BJ (cell line): ENCODE measurements around the gene SLC66A2. TPM values are rescaled to one million over a fixed set of nuclear protein-coding genes. Genes with fewer than 3 reads are reported as not detected.
A peak's percentile ranks its signal among the peaks of the same experiment; 100 is the strongest.

Source experiments
- CTCF ChIA-PET: fragments of 350-600 bp; formaldehyde crosslinking; extraction: SDS; loops from one replicate; lab custom pipeline; 2021; ENCODE audit warnings: antibody characterized with exemption, inconsistent platforms; lab: Yijun Ruan, JAX
- POLR2A ChIA-PET: fragments of 300-600 bp; sonication (Branson Sonifier 250); formaldehyde crosslinking; extraction: SDS; loops from one replicate; lab custom pipeline; 2021; ENCODE audit warnings: antibody characterized with exemption; lab: Charles Lee
- DNase-seq: peaks from one replicate; pipeline ENCODE4 v3.0.0-alpha.2; 2011; ENCODE audit warnings: low read depth
- H3K27me3 ChIP-seq: 2 replicates; pipeline ENCODE4 v1.6.0; 2011; ENCODE audit warnings: low read length; ENCODE audit not compliant: control insufficient read depth, insufficient read depth
- H3K36me3 ChIP-seq: 2 replicates; pipeline ENCODE4 v1.5.1; 2011; ENCODE audit warnings: low read length; ENCODE audit not compliant: control insufficient read depth, insufficient read depth
- H3K4me3 ChIP-seq: 2 replicates; pipeline ENCODE4 v1.5.1; 2011; ENCODE audit warnings: low read depth, mild to moderate bottlenecking, control low read depth, low read length
- polyA plus RNA-seq: library from polyadenylated mRNA; depleted of rRNA; stranded (reverse); fragments of >200 nt; gene quantifications from 2 replicates; pipeline ENCODE4 v1.2.3, GENCODE V29; 2011
- TF ChIP-seq, protein P1 (sequence below): IDR thresholded peaks from 2 replicates; pipeline ENCODE4 v1.5.1; 2011; ENCODE audit warnings: low read depth, mild to moderate bottlenecking, control low read depth, inconsistent platforms, low read length, moderate library complexity; ENCODE audit not compliant: insufficient read depth

The SLC66A2 gene
- polyA plus RNA-seq, 1 experiment, result 26.4 TPM

DNA sequence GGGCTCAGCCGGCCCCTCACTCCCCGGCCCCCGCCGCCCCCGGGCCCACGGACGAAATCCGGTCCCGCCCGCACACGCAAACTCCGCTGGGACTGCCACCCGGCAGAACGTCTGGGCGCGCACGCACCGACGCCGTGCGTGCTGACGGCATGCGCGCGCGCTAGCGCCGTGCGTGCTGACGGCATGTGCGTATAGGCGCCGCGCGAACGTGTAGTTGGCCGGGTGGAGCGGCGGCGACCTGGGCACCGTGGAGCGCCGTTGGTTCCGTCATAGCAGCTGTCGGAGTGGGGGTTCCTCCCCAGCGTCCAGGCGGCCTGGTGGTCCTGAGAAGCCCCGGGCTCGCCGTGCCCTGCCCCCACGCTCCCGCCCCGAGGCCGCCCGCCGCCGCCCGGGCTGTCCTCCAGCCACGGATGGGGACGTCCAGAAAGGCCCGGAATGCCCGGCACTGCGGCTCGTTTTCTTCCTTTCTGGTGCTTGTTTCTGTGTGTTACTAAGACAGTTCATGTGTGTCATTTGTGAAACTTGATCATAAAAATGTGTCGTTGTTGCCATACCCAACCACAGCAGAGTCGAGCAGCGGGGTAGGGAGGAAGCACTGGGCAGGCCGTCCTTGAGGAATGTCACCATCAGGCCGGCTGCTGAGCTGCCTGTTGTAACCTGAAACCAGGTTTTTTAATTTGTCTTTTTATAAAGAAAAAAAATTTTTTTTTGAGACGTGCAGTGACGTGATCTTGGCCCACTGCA, 37.2 kb upstream of the SLC66A2 start, which contains the start of gene TXNL4A:
Gene TXNL4A (minus strand): TSS at position 113 of the 744 bp plus-strand sequence. CDS start 171 bp downstream, outside the sequence.
- ChIA-PET CTCF (interaction anchor here (1.4 to 1.6 kb wide), 2 partner anchors 32 to 39 kb away, joined by 3 read pairs; no protein-coding TSS in a partner anchor), POLR2A (no interaction called here)
- Histone ChIP-seq H3K36me3 (0 out of 2 replicates have a peak, but pooled peaks cover 1% of the 10 kb centered on the region), H3K4me3 (peak within 1 kb of the TSS; percentile 70), H3K27me3 (no peaks in the 10 kb centered on the region)
- TF ChIP-seq, protein P1, sequence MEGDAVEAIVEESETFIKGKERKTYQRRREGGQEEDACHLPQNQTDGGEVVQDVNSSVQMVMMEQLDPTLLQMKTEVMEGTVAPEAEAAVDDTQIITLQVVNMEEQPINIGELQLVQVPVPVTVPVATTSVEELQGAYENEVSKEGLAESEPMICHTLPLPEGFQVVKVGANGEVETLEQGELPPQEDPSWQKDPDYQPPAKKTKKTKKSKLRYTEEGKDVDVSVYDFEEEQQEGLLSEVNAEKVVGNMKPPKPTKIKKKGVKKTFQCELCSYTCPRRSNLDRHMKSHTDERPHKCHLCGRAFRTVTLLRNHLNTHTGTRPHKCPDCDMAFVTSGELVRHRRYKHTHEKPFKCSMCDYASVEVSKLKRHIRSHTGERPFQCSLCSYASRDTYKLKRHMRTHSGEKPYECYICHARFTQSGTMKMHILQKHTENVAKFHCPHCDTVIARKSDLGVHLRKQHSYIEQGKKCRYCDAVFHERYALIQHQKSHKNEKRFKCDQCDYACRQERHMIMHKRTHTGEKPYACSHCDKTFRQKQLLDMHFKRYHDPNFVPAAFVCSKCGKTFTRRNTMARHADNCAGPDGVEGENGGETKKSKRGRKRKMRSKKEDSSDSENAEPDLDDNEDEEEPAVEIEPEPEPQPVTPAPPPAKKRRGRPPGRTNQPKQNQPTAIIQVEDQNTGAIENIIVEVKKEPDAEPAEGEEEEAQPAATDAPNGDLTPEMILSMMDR, result no peak
- no peak for DNase-seq

DNA sequence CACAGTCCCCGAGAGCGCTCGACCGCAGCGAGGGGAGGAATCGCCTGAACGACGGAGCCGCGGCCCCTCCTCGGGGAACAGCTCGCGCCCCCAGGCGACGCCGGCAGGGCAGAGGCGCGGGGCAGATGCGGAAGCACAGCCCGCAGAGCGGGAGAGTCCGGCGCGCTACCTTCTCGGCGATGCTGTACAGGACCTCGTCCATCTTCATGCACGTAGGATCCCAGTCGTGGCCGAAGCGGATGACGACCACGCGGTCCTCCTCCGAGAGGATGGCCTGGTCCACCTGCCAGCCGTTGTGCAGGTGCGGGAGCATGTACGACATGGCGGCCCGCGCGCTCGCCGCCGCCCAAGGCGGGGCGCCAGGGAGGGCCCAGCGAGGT, 36.6 kb upstream of the SLC66A2 start:
- H3K4me3 ChIP-seq, result peak overlapping the region; percentile 70
- no peaks in the 10 kb centered on the region for H3K27me3 ChIP-seq
- ChIA-PET POLR2A (interaction anchor here (0.5 kb wide), 1 partner anchor 183 kb away, joined by 4 read pairs; no protein-coding TSS in a partner anchor), CTCF (interaction anchor here (0.7 to 1.6 kb wide), 2 partner anchors 26 to 38 kb away, joined by 3 read pairs; no protein-coding TSS in a partner anchor)
- no peak for DNase-seq
- TF ChIP-seq, protein P1, result peak; percentile 50
- 0 out of 2 replicates have a peak, but pooled peaks cover 1% of the 10 kb centered on the region for H3K36me3 ChIP-seq

- no peak for DNase-seq
- TF ChIP-seq, protein P1, result no peak
- POLR2A ChIA-PET, result interaction anchor here (0.5 kb wide), 1 partner anchor 182 kb away, joined by 4 read pairs; no protein-coding TSS in a partner anchor
- H3K4me3 ChIP-seq, result peak overlapping the region; percentile 70
- CTCF ChIA-PET, result interaction anchor here (0.7 to 1.6 kb wide), 2 partner anchors 25 to 38 kb away, joined by 3 read pairs; no protein-coding TSS in a partner anchor
- H3K36me3 ChIP-seq, result 0 out of 2 replicates have a peak, but pooled peaks cover 1% of the 10 kb centered on the region
- H3K27me3 ChIP-seq, result no peaks in the 10 kb centered on the region
Observed at GRCh38 chr18:79987566-79987965, 36.1 kb upstream of the SLC66A2 start.

DNA sequence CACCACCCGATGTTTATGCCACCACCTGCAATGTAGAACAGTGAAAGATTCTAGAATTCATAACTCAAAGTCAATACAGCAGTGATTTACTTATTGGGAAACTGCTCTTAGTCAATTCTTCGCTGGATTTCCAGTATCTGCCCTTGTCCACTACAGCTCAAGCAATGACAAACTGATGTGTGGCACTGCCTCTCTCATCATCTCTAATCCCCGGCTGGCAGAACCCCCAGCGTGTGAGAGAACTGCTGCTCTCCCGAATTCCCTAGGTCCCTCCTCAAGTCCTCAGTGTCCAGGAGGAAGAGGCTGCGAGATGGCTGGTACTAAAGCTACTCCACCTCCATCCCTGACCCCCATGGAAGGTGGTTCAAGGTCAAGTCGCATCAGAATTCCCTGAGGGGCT, 35.3 kb upstream of the SLC66A2 start:
- H3K27me3 ChIP-seq, result no peaks in the 10 kb centered on the region
- no peak for DNase-seq
- ChIA-PET CTCF (interaction anchor here (1.0 to 1.7 kb wide), 3 partner anchors 10 to 607 kb away, joined by 3 read pairs; no protein-coding TSS in a partner anchor), POLR2A (no interaction called here)
- 0 out of 2 replicates have a peak, but pooled peaks cover 1% of the 10 kb centered on the region for H3K36me3 ChIP-seq
- peak overlapping the region; percentile 70 for H3K4me3 ChIP-seq
- TF ChIP-seq, protein P1, result no peak

DNA sequence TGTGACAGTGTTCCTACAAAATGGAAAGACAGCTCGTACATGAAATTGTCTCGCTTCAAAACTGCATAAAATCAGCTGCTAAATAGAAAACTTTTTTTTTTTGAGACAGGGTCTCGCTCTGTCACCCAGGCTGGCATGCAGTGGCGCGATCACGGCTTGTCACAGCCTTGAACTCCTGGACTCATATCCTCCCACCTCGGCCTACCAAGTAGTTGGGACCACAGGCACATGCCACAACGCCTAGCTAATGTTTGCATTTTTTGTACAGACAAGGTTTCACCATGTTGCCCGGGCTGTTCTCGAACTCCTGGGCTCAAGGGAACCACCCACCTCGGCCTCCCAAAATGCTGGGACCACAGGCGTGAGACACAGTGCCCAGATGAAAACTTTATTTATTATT, 33.7 kb upstream of the SLC66A2 start:
- Histone ChIP-seq H3K27me3 (no peaks in the 10 kb centered on the region), H3K36me3 (0 out of 2 replicates have a peak, but pooled peaks cover 1% of the 10 kb centered on the region), H3K4me3 (no peak overlapping the region)
- ChIA-PET CTCF (interaction anchor here (0.7 to 0.8 kb wide), 2 partner anchors 30 to 160 kb away, joined by 3 read pairs; no protein-coding TSS in a partner anchor), POLR2A (interaction anchor here (0.5 to 0.6 kb wide), 2 partner anchors 25 to 49 kb away, joined by 3 read pairs; no protein-coding TSS in a partner anchor)
- TF ChIP-seq, protein P1, result no peak
- DNase-seq, result no peak
